ENCODE data around the gene AFTPH.

AFTPH gene

GRCh38 chr2:64481665-64482064 is 42.5 kb upstream of the AFTPH start:
- no peaks in the 10 kb centered on the region for H3K36me3 ChIP-seq (ENCODE audit: low read length)
- H2AFZ ChIP-seq (ENCODE audit: low read depth, low read length, severe bottlenecking), result no peak overlapping the region
- TF ChIP-seq CTCF (IDR thresholded peaks at IDR 0.05; ENCODE audit: insufficient read depth, low read length, poor library complexity, severe bottlenecking), result no peak
- no peak for TF ChIP-seq EZH2phosphoT487 (conservative IDR thresholded peaks at IDR 0.05; ENCODE audit: low read length)
- H4K20me1 ChIP-seq (ENCODE audit: low read depth, low read length), result no peaks in the 10 kb centered on the region
- no peak overlapping the region for H3K27ac ChIP-seq (ENCODE audit: low read depth, low read length)
- H3K9ac ChIP-seq (ENCODE audit: low read length), result no peak overlapping the region
- H3K4me2 ChIP-seq (ENCODE audit: low read depth, low read length, poor library complexity, severe bottlenecking), result no peak overlapping the region
- no peaks in the 10 kb centered on the region for H3F3A ChIP-seq (ENCODE audit: insufficient read depth)
- H3K4me3 ChIP-seq (ENCODE audit: insufficient read depth, low read length, poor library complexity, severe bottlenecking), result no peak overlapping the region
- no peaks in the 10 kb centered on the region for H3K9me3 ChIP-seq (ENCODE audit: insufficient read depth, low read length)
- H3K27me3 ChIP-seq (ENCODE audit: low read length), result no peaks in the 10 kb centered on the region
- no peaks in the 10 kb centered on the region for H3K9me2 ChIP-seq (replicated peaks; ENCODE audit: insufficient read depth, low read length)
- no peaks in the 10 kb centered on the region for H3K79me2 ChIP-seq (ENCODE audit: insufficient read depth, low read length)

DNA sequence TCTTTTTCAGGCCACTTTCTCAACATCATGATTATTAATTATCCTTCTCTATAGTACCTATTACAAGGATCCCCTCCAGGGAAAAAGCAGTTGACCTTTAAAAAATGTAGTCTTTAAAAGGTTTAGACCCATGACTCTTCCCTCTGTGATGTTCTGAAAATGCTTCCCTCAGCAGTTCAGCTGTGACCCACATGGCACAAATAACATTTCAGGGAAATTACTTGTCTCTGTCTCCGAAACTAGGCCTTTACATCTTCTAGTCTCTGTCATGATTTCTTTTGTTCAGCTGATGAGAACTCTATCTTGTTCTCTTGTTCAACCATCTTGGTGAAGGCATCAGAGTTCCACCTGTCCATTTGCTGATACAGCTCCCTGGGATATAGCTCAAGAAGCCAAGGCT is 41.9 kb upstream of the AFTPH start:
- H3K27me3 ChIP-seq (ENCODE audit: low read length), result no peaks in the 10 kb centered on the region
- no peak overlapping the region for H3K9ac ChIP-seq (ENCODE audit: low read length)
- no peaks in the 10 kb centered on the region for H3F3A ChIP-seq (ENCODE audit: insufficient read depth)
- H4K20me1 ChIP-seq (ENCODE audit: low read depth, low read length), result no peaks in the 10 kb centered on the region
- H3K9me2 ChIP-seq (replicated peaks; ENCODE audit: insufficient read depth, low read length), result no peaks in the 10 kb centered on the region
- H2AFZ ChIP-seq (ENCODE audit: low read depth, low read length, severe bottlenecking), result no peak overlapping the region
- no peak overlapping the region for H3K4me3 ChIP-seq (ENCODE audit: insufficient read depth, low read length, poor library complexity, severe bottlenecking)
- no peaks in the 10 kb centered on the region for H3K79me2 ChIP-seq (ENCODE audit: insufficient read depth, low read length)
- H3K27ac ChIP-seq (ENCODE audit: low read depth, low read length), result no peak overlapping the region
- TF ChIP-seq EZH2phosphoT487 (conservative IDR thresholded peaks at IDR 0.05; ENCODE audit: low read length), result no peak
- TF ChIP-seq CTCF (IDR thresholded peaks at IDR 0.05; ENCODE audit: insufficient read depth, low read length, poor library complexity, severe bottlenecking), result no peak
- no peaks in the 10 kb centered on the region for H3K9me3 ChIP-seq (ENCODE audit: insufficient read depth, low read length)
- H3K4me2 ChIP-seq (ENCODE audit: low read depth, low read length, poor library complexity, severe bottlenecking), result no peak overlapping the region
- H3K36me3 ChIP-seq (ENCODE audit: low read length), result no peaks in the 10 kb centered on the region

GRCh38 chr2:64482765-64483504 is 41.2 kb upstream of the AFTPH start:
- no peaks in the 10 kb centered on the region for H3K9me3 ChIP-seq (ENCODE audit: insufficient read depth, low read length)
- H2AFZ ChIP-seq (ENCODE audit: low read depth, low read length, severe bottlenecking), result no peak overlapping the region
- no peaks in the 10 kb centered on the region for H3K36me3 ChIP-seq (ENCODE audit: low read length)
- H3K9me2 ChIP-seq (replicated peaks; ENCODE audit: insufficient read depth, low read length), result no peaks in the 10 kb centered on the region
- TF ChIP-seq CTCF (IDR thresholded peaks at IDR 0.05; ENCODE audit: insufficient read depth, low read length, poor library complexity, severe bottlenecking), result no peak
- no peak for TF ChIP-seq EZH2phosphoT487 (conservative IDR thresholded peaks at IDR 0.05; ENCODE audit: low read length)
- no peak overlapping the region for H3K9ac ChIP-seq (ENCODE audit: low read length)
- H3K4me2 ChIP-seq (ENCODE audit: low read depth, low read length, poor library complexity, severe bottlenecking), result no peak overlapping the region
- H3F3A ChIP-seq (ENCODE audit: insufficient read depth), result no peaks in the 10 kb centered on the region
- H3K27ac ChIP-seq (ENCODE audit: low read depth, low read length), result no peak overlapping the region
- H3K4me3 ChIP-seq (ENCODE audit: insufficient read depth, low read length, poor library complexity, severe bottlenecking), result no peak overlapping the region
- no peaks in the 10 kb centered on the region for H4K20me1 ChIP-seq (ENCODE audit: low read depth, low read length)
- H3K27me3 ChIP-seq (ENCODE audit: low read length), result no peaks in the 10 kb centered on the region
- no peaks in the 10 kb centered on the region for H3K79me2 ChIP-seq (ENCODE audit: insufficient read depth, low read length)
